ENCODE results near the gene ANKRD16.

- TF ChIP-seq POLR2A (IDR thresholded peaks at IDR 0.05; ENCODE audit: low read depth, low read length) (no peak), POLR2AphosphoS5 (IDR thresholded peaks at IDR 0.05; ENCODE audit: low read depth, low read length) (no peak), TAF1 (IDR thresholded peaks at IDR 0.05; ENCODE audit: borderline replicate concordance, low read depth, low read length) (no peak)
These were observed 33.6 kb downstream of the ANKRD16 start for GRCh38 chr10:5855979-5856700.
